B cell (primary cell): Measurements from ENCODE around the gene TNIK.

Source experiments
- CTCF ChIP-seq: fragments of 200-600 bp; IDR thresholded peaks from one replicate; pipeline ENCODE4 v1.8.0; 2022; ENCODE audit warnings: antibody characterized with exemption, mild to moderate bottlenecking
- EZH2 ChIP-seq: IDR thresholded peaks from 2 replicates; pipeline ENCODE4 v1.6.1; 2012; ENCODE audit warnings: borderline replicate concordance, low read depth, mild to moderate bottlenecking, moderate library complexity, low read length; ENCODE audit not compliant: insufficient read depth, poor library complexity, severe bottlenecking

- TF ChIP-seq CTCF = no peak
- no peak for TF ChIP-seq EZH2
These were observed 73.1 kb downstream of the TNIK start for GRCh38 chr3:171387062-171387461.
